ENCODE data around the gene GCSH.

Gene GCSH

GRCh38 chr16:81081014-81081413, 15.2 kb downstream of the GCSH start:
- Histone ChIP-seq H3K4me1 (peaks cover 8 to 15% (median 11%) of the 10 kb centered on the region in 10 experiments), H3K27me3 (no peaks in the 10 kb centered on the region), H3K9me3 (replicated peaks in 1 of 11) (no peaks in the 10 kb centered on the region), H3K36me3 (peaks cover 0 to 26% (median 12%) of the 10 kb centered on the region in 11 experiments; a peak in 17 of 22 replicates), H3K27ac (no peak overlapping the region), H4K20me1 (no peaks in the 10 kb centered on the region), H3K9ac (no peak overlapping the region), H3K4me3 (no peak overlapping the region), H3K4me2 (no peak overlapping the region)
- TF ChIP-seq Cebpa-rat (IDR thresholded peaks at IDR 0.05): peak in 7 of 11 experiments; percentile 22 to 73 (median 38); a peak in 9 of 22 replicates

- no peaks in the 10 kb centered on the region for H3K9me3 ChIP-seq (replicated peaks in 1 of 11)
- H3K4me2 ChIP-seq: no peak overlapping the region
- no peaks in the 10 kb centered on the region for H4K20me1 ChIP-seq
- H3K9ac ChIP-seq: no peak overlapping the region
- H3K4me1 ChIP-seq: peaks cover 10 to 17% (median 13%) of the 10 kb centered on the region in 10 experiments
- peaks cover 0 to 24% (median 12%) of the 10 kb centered on the region in 11 experiments; a peak in 17 of 22 replicates for H3K36me3 ChIP-seq
- H3K27me3 ChIP-seq: no peaks in the 10 kb centered on the region
- no peak overlapping the region for H3K27ac ChIP-seq
- H3K4me3 ChIP-seq: no peak overlapping the region
- no peak for TF ChIP-seq Cebpa-rat (IDR thresholded peaks at IDR 0.05)
Measured at GRCh38 chr16:81080233-81080632, 16.0 kb downstream of the GCSH start.

GRCh38 chr16:81077076-81077940, 18.9 kb downstream of the GCSH start, which contains the start of gene C16orf46:
Gene C16orf46, minus strand, starts transcription at chr16:81077238. Its CDS starts 13,283 bp downstream, at chr16:81063955.
- H4K20me1 ChIP-seq: no peaks in the 10 kb centered on the region
- H3K36me3 ChIP-seq: peaks cover 0 to 5% (median 0%) of the 10 kb centered on the region in 11 experiments; a peak in 2 of 22 replicates
- H3K27me3 ChIP-seq: no peaks in the 10 kb centered on the region
- no peaks in the 10 kb centered on the region for H3K9me3 ChIP-seq (replicated peaks in 1 of 11)
- no peak for TF ChIP-seq Cebpa-rat (IDR thresholded peaks at IDR 0.05)
- peak within 1 kb of the TSS; percentile 66 to 79 (median 70) for H3K4me3 ChIP-seq
- peaks cover 10 to 17% (median 13%) of the 10 kb centered on the region in 10 experiments for H3K4me1 ChIP-seq
- peak within 1 kb of the TSS; percentile 78 to 93 (median 87) for H3K9ac ChIP-seq
- H3K4me2 ChIP-seq: peak within 1 kb of the TSS; percentile 78 to 95 (median 88)
- peak within 1 kb of the TSS; percentile 78 to 93 (median 83) for H3K27ac ChIP-seq

GRCh38 chr16:81076566-81077075, 19.6 kb downstream of the GCSH start:
- no peak for TF ChIP-seq Cebpa-rat (IDR thresholded peaks at IDR 0.05)
- peak overlapping the region; percentile 66 to 79 (median 70) for H3K4me3 ChIP-seq
- no peaks in the 10 kb centered on the region for H3K9me3 ChIP-seq (replicated peaks in 1 of 11)
- peak overlapping the region; percentile 78 to 93 (median 87) for H3K9ac ChIP-seq
- H3K27ac ChIP-seq: peak overlapping the region; percentile 78 to 93 (median 83); a peak in 20 of 22 replicates
- no peaks in the 10 kb centered on the region for H3K27me3 ChIP-seq
- peaks cover 0 to 5% (median 0%) of the 10 kb centered on the region in 11 experiments; a peak in 2 of 22 replicates for H3K36me3 ChIP-seq
- H3K4me2 ChIP-seq: peak overlapping the region; percentile 75 to 95 (median 88)
- H3K4me1 ChIP-seq: peaks cover 10 to 20% (median 15%) of the 10 kb centered on the region in 10 experiments
- H4K20me1 ChIP-seq: no peaks in the 10 kb centered on the region

GRCh38 chr16:81073560-81074330, 22.4 kb downstream of the GCSH start:
- H3K27me3 ChIP-seq: no peaks in the 10 kb centered on the region
- H3K36me3 ChIP-seq: no peaks in the 10 kb centered on the region
- no peak overlapping the region for H3K4me3 ChIP-seq
- H3K4me2 ChIP-seq: no peak overlapping the region
- H4K20me1 ChIP-seq: no peaks in the 10 kb centered on the region
- H3K4me1 ChIP-seq: peaks cover 10 to 22% (median 16%) of the 10 kb centered on the region in 10 experiments
- no peaks in the 10 kb centered on the region for H3K9me3 ChIP-seq (replicated peaks in 1 of 11)
- H3K27ac ChIP-seq: no peak overlapping the region
- no peak for TF ChIP-seq Cebpa-rat (IDR thresholded peaks at IDR 0.05)
- no peak overlapping the region for H3K9ac ChIP-seq

GRCh38 chr16:81071805-81072204, 24.4 kb downstream of the GCSH start:
- Histone ChIP-seq H3K27me3 (no peaks in the 10 kb centered on the region), H3K27ac (no peak overlapping the region), H3K4me3 (no peak overlapping the region), H3K9me3 (replicated peaks in 1 of 11) (no peaks in the 10 kb centered on the region), H3K9ac (no peak overlapping the region), H3K4me1 (peaks cover 1 to 15% (median 8%) of the 10 kb centered on the region in 10 experiments; a peak in 15 of 20 replicates), H3K36me3 (no peaks in the 10 kb centered on the region), H3K4me2 (peak overlapping the region in 2 of 11 experiments; percentile 4 to 15; a peak in 1 of 22 replicates), H4K20me1 (no peaks in the 10 kb centered on the region)
- no peak for TF ChIP-seq Cebpa-rat (IDR thresholded peaks at IDR 0.05)

- H3K36me3 ChIP-seq: no peaks in the 10 kb centered on the region
- H3K4me3 ChIP-seq: no peak overlapping the region
- no peak for TF ChIP-seq Cebpa-rat (IDR thresholded peaks at IDR 0.05)
- no peak overlapping the region for H3K9ac ChIP-seq
- no peak overlapping the region for H3K27ac ChIP-seq
- H3K9me3 ChIP-seq (replicated peaks in 1 of 11): no peaks in the 10 kb centered on the region
- H3K4me1 ChIP-seq: peaks cover under 1 to 14% (median 7%) of the 10 kb centered on the region in 10 experiments; a peak in 16 of 20 replicates
- no peaks in the 10 kb centered on the region for H3K27me3 ChIP-seq
- no peaks in the 10 kb centered on the region for H4K20me1 ChIP-seq
- no peak overlapping the region for H3K4me2 ChIP-seq
Measured at GRCh38 chr16:81070979-81071378, 25.2 kb downstream of the GCSH start.

- Histone ChIP-seq H3K4me1 (peaks cover 0 to 15% (median 7%) of the 10 kb centered on the region in 10 experiments; a peak in 11 of 20 replicates), H3K27me3 (no peaks in the 10 kb centered on the region), H3K27ac (no peak overlapping the region), H3K36me3 (no peaks in the 10 kb centered on the region), H3K4me3 (no peak overlapping the region), H4K20me1 (no peaks in the 10 kb centered on the region), H3K9me3 (replicated peaks in 1 of 11) (no peaks in the 10 kb centered on the region), H3K4me2 (no peak overlapping the region), H3K9ac (no peak overlapping the region)
- TF ChIP-seq Cebpa-rat (IDR thresholded peaks at IDR 0.05): no peak
Measured at GRCh38 chr16:81069063-81069462, 27.1 kb downstream of the GCSH start.

- H3K4me1 ChIP-seq: peaks cover 0 to 15% (median 7%) of the 10 kb centered on the region in 10 experiments; a peak in 11 of 20 replicates
- no peak overlapping the region for H3K27ac ChIP-seq
- H3K9ac ChIP-seq: no peak overlapping the region
- no peak overlapping the region for H3K4me3 ChIP-seq
- no peaks in the 10 kb centered on the region for H3K36me3 ChIP-seq
- H3K4me2 ChIP-seq: no peak overlapping the region
- H3K9me3 ChIP-seq (replicated peaks in 1 of 11): no peaks in the 10 kb centered on the region
- no peaks in the 10 kb centered on the region for H3K27me3 ChIP-seq
- H4K20me1 ChIP-seq: no peaks in the 10 kb centered on the region
- TF ChIP-seq Cebpa-rat (IDR thresholded peaks at IDR 0.05): no peak
Measured at GRCh38 chr16:81067166-81067565, 29.0 kb downstream of the GCSH start.

Measured in BLaER1 treated with 17β-estradiol and CSF1 and Interleukin-3, amounts not matched to agents 10 nM and 100 nM (cell line).